Activated naive CD4-positive, alpha-beta T cell (primary cell): Measurements from ENCODE around the gene NUP205.
"Not testable (repeated sequence)": the region's sequence is repeated elsewhere in the genome, so short reads cannot be mapped to it uniquely, and the experiment has no call there.

Experiments used
- DNase-seq, 4 experiments: peaks; one replicate each; lab custom pipeline; 2025; lab: John Stamatoyannopoulos, UW

Gene NUP205

DNA sequence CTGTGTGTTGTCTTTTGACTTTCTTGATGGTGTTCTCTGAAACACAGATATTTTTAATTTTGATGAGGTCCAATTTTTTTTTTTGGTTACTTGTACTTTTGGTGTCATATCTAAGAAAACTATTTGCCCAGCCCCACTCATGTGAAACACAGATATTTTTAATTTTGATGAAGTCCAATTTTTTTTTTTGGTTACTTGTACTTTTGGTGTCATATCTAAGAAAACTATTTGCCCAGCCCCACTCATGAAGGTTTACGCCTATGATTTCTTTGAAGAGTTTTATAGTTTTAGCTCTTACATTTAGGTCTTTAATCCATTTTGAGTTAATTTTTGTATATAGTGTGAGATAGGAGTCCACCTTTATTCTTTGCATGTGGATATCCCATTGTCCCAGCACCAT, 109.9 kb downstream of the NUP205 start:
- DNase-seq = not testable (repeated sequence)

DNA sequence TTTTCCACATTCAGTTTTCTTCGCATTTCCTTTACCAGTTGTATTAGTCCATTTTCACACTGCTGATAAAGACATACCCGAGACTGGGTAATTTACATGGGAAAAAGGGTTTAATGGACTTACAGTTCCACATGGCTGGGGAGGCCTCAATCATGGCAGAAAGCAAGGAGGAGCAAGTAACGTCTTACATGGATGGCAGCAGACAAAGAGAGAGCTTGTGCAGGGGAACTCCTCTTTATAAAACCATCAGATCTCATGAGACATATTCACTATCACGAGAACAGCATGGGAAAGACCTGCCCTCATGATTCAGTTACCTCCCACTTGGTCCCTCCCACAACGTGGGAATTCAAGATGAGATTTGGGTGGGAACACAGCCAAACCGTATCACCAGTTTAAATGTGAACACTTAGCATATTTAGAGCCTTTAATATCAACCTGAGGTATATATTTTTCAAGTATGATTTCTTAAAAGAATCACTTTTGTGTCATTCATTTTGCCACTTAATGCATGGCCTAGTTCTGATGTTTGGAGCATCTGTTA, 111.2 kb downstream of the NUP205 start:
- not testable (repeated sequence) for DNase-seq

DNA sequence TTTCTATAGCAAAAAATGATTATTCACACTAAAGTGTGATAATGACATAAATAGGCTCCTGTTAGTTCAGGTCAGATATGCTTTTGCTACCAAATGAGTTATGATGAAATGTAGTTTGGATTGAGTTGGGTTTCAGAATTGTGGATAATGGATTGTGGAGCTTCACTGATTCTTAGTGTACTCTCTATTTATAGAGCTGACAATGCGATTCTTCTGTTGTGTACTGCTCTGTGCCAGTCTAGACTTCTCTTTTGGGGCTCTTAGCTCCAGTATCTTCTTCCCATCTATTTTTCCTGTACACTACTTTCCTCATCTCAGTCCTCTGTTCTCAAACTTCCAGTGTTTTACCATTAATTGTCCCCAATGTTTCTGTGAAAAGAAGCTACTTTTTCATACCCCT, 112.1 kb downstream of the NUP205 start:
- DNase-seq = no peak

DNA sequence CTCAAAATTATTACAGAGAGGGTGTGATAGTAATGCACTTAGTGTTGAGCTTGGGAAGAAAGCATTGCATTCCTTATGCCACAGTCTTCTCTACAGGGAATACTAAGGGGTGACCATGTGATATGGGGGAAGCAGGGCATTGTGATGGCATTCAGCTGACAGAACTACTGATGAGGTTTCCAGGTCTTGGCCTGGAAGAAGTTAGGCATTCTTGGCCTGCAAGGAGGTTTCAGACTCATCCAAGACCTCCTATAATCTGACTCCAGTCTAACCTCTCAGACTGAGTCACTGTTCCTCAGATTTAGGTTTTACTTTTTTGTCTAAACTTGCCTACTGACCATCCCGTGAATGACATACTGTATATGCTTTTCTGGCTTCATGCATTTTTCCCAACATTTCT, 112.5 kb downstream of the NUP205 start:
- no peak for DNase-seq

DNA sequence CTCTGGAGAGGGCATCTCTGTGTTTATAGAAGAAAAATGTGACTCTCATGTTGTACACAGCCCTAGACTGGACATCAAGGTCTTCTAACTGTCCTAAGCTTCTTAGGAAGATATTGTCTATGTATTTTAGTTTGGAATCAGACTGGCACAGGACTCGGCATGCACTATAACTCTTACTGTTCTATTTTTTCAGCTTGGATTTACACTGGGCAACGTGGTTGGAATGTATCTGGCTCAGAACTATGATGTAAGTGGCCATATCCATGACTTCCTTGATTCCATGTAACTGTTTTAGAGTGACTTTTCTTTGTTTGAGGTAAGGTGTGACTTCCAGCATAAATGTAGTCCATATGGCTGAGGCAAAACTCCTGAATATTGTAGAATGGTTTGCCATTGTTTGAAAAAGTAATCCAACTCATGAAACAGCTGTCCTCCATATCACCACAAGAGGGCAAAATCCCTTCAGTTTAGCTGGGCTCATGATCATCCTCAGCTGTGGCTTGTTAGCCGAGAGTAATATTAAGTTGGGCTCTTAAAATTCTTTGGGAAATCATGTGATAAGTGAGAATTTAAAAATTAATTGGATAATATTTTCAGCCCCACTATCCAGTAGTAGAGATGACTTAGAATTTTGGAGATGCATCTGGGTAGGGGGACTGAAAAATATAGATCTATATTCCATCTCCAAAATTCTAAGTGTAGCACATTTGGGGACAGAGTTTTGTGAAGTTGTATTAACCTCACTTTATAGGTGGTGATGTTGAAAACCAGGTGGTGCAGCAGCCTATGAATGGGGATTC, 115.0 kb downstream of the NUP205 start:
- no peak for DNase-seq

DNA sequence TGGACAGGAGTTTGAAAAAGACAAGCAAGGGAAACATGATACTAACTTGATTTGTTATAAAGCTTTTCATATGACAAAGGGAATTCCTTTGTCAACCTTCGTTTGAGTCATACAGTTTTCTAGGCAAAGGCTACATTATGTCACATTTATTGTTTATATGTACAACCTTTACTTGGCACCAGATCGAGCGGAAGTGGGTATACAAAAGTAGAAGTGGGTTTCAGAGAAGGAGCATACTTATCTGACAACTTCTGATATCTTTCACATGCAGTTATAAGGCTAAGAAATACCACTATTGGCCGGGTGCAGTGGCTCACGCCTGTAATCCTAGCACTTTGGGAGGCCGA, 115.6 kb downstream of the NUP205 start:
- no peak for DNase-seq

DNA sequence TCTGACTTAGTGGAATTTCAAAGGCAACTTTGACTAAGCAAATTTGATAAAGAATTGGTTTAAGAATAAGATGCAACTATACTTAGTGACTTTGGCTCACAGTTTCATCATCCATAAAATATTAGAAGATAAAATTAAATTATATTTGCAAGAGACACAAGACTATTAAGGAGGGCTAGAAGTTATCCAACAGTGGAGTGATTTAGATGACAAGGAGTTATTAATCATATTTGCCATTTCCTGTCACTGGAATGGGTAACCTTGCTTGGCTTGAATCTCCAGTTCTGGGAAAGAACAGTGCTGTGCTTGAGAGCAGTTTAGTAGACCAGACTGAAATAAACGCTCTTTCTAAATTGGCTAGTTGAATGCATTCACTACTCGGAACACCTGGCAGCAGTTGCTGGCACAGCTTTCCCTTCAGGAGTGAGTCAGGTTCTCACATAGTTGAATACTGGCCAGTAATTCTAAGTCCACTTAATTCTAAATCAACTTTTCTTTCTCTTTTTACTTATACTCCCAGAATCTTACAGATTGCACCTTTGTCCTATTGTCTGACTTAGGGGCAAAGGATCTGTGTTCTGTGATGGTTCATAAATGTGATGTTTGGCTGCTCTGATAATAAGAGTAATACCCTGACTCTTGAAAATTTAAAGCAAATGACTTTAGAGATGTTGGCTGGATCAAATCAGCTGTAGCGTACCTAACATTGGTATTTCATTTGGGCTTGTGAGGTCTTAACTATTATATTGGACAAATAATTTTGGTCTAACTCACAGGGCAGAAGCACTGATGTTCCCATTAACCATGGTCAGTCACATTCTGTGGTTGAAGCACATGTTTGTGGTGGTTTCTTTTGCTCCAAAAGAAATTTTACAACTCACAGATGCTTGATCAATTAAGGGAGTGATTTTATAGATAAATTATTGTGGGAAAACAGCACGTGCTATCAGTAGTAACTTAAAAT, 121.2 kb downstream of the NUP205 start:
- no peak for DNase-seq

DNA sequence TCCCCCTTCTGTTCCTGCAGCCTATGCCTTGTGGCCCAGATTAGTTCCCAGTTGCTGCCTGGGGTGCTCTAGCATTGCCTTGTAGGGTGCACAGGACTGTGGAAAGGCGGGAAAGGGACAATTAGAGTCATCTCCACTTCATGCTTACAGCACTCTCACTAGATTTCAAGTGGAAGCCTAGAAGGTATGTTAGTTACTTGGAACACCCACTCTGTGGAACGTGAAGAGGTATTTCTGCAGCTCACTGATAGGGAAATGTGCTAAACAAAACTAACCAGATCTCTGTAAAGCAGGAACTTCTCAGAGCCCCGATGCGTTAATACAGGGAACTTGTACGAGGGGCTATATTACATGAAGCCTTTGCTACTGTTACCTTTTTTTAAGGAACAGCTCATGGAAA, 124.0 kb downstream of the NUP205 start:
- DNase-seq = no peak

DNA sequence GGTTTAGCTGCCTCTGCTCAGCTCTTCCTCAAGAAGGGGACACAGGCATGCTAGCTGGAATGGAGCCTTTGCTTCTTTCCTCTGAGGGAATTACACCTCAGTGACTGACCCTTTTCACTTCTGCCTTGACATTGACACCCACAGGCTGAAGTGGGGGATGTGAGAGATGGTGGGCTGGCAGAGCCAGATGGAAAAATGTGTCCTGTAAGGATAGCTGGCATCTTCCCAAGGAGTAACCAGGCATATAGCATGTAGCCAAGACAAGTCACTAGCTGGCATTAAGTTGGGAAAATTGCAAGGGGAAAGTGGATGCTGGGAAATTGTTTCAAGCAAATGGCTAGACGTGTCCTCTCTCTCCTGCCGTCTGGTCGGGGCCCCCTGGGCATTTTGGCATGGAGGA, 124.5 kb downstream of the NUP205 start:
- no peak for DNase-seq

DNA sequence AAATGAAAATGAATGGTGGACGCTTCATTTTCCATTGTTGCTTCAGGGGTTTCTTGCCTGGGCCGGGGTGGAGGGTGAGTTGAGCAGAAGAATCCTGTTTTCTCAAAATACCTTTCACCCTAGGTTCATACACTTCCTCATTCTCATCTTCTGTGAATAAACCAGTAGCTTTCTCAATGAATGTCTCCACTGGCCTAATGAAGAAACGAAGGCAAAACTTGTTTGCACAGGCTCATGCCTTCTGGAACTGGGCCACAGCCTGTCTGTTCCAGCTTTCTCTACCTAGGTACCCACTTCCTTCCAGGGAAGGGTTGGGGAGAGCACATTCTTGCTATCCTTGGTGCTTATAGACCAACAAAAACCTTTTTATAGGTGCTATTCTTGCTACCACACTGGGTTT, 125.9 kb downstream of the NUP205 start:
- DNase-seq = no peak

DNA sequence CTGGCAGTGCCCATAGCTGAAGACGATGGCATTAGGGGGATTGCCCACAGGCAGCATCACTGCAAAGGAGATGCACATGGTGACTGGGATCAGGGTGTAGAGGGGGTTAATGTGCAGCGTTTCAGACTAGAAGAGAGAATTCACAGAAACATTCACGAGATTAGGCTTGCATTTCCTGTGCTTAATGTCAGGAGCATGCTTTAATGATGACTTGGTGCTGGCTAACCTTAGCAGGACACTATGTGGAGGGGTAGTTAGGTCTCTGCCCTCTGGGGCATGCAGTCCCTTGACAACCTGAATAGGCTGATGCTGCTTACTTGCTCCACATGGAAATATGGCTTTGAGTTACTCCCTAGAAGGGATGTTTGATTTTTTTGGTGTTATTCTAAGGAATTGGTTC, 126.4 kb downstream of the NUP205 start:
- DNase-seq = no peak

DNA sequence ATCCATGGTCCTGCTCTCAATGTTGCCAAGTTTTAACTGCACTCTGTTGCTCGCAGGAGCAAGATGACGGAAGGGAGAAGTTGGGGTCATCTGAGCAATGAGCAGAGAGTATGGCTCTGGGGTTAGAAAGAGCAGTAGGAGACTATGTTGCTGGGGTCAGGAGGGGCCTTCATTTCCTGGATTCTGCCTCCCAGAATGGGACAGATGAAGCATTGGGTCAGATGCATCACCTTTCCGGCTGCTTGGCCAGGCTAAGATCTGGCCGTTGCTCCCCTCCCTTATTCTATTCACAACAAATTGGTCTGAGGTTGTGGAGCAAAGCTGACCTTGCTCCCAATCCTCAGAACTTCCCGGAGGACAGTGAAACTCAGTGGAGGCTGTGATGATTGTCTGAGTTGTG, 127.0 kb downstream of the NUP205 start:
- no peak for DNase-seq

DNA sequence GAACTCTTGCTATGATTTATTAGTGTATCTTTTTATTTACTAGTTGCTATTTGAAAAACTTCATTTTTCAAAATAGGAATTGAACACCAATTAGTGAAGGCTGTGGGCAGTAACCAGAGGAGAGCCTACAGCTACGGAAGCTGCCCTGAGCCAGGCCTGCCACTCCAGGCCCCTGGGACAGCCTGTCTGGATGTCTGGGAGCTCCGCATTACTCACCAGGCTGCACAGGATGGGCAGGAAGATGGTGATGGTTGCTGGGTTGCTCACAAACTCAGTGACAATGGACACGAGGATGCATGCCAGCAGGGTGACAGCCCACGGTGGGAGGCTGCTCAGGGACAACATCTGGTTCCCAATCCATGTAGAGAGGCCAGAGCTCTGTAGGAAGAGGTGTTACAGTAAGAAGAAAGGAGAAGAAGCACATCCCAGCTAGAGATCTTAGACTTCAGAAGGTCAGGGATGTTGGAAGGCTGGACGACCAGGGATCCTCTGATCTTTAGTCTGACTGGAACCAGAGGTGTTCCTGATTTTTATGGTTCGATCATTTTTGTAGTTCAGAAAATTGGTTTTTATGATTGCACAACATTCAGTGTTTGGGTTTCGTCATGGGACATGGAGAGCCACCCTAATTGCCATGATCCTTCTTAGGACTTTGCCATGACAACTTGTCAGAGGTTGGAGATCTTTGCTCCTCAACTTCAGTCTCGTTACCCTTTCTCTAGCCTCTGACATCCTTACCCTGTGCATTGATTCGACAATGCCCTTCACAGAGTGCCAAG, 127.8 kb downstream of the NUP205 start:
- no peak for DNase-seq

DNA sequence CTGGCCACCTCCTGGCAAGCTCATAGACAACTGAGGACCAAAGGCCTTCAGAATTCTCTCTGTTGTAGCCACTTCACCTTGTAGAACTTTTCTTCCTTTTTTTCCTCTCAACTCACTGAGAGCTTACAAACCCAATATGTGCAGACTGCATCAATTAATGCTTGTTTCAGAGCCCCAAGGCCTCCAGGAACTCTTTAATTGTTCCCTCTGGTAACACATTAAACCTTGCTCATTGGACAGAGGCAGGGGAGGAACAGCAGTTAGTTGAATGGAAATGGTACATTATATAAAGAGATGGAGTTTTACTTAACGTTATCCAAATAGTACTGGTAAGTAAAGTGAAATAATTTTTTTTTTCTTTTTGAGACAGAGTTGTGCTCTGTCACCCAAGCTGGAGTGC, 129.7 kb downstream of the NUP205 start:
- no peak for DNase-seq

DNA sequence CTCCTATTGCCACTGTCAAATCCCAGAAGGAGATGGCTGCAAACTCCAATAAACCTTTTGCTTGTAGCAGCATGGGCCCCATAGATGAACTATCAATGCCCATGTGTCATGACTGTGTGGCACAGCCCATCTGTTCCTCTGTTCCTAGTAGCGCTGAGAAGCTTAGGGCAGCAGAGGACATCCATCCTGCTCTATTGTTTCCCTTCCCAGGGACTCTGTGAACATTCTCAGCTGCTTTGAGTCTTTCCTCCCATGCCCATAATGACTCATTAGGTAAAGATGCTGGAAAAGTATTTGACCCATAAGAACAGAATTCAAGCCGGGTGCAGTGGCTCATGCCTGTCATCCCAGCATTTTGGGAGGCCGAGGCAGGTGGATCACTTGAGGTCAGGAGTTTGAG, 132.8 kb downstream of the NUP205 start:
- DNase-seq = no peak

DNA sequence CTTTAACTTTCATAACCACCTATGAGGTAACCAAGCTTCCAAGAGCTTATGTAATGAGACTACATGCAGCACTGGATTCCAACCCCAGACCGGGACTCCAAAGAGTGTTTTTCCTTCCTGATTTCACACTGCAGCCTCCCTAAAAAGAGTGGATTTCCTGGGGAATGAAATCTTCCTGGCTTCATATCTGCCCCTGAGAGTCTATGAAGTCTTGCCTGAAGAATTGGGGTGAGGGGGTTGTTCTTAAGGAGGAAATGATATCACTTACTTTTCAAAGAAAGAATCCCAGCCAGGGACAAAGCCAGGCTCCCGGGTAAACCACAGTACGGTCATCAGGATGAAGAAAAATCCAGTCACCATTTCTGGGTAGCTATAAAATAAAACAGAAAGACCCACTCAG, 134.3 kb downstream of the NUP205 start:
- DNase-seq = no peak

DNA sequence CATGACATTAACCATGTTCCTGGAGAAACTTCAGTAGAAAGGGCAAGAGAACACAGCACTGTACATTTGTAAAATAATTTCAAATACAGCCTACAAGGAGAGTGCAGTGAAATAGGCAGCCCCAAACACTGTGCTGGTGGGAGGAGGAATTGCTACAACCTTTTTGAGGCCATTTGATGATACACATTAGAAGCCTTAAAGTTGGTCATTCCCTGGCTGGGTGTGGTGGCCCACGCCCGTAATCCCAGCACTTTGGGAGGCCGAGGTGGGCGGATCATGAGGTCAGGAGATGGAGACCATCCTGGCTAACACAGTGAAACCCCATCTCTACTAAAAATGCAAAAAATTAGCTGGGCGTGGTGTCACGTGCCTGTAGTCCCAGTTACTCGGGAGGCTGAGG, 134.9 kb downstream of the NUP205 start:
- DNase-seq = not testable (repeated sequence)

DNA sequence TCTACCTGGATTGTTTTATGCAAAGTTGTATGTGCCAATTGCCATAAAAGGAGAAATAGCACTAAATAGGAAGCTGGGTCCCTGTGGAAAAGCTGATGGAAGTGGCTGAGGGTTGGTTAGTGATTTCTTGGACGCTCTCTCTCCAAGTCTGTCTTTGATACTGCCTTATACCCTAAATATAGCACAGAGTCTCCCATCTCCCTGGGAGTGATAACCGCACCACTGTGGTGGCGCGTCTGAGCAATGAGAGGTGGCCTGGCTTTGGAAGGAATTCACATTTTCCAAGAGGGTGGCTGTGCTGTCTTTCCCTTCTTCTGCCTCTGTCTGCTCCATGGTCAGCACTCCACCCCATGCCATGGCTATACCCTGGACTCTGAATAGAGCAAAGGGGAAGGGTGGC, 135.8 kb downstream of the NUP205 start:
- no peak for DNase-seq

DNA sequence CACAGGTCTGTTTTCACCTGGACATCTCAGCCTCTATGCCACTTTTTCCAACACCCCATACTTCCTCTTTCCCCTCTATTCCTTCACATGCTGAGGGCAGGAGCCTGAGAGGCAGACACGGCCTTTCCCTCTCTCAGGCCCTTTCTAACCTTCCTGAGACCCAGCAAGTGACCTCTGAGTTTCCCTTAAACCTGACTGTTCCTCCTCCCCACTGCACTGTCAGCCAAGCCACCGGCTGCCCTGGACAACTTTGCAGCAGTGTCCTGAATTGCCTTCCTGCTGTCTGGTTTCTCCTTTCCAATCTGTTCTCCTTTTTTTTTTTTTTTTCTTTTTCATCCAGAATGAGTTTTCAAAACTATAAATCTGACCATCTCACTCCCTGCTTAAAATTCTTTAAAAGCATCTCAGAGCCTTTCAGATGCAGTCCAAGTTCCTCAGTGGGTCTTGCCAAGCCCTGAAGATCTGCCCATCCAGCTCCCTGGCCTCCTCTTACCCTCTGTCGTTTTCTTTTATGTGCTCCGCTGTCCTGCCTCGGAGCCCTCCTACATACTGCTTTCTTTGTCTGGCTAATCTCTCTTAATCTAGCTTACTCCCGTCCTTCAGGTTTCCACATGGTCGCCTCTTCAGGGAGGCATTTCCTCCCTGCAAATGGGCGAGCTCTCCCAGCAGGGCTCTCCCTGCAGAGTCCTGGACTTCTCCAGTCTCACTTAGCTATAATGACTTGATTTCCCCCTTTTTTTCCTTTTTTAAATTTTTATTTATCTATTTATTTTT, 139.7 kb downstream of the NUP205 start:
- DNase-seq = no peak
